Left colon (tissue), 2 donors: ENCODE data around the gene SCN2B. TPM values are rescaled to one million over a fixed set of nuclear protein-coding genes. Genes with fewer than 3 reads are reported as not detected.
"Not testable (repeated sequence)": the region's sequence is repeated elsewhere in the genome, so short reads cannot be mapped to it uniquely, and the experiment has no call there.

Source experiments
- ATAC-seq: fragments of 200-7000 bp; cut with Tn5 transposase; one replicate; pipeline ENCODE4 v1.9.1; 2020; ENCODE audit warnings: mild to moderate bottlenecking, moderate library complexity
- DNase-seq, 2 donors: peaks; one replicate each; pipeline ENCODE4 v3.0.0-alpha.2; 2020
- intact Hi-C, 2 donors: fragments of 100-400 bp; cut with DNase I in 1 of 2; cut with micrococcal nuclease in 1 of 2; formaldehyde crosslinking; loops; one replicate each; pipeline versions ENCODE4 v1.11.2 to v1.14.0; 2022; cut with DNase I, micrococcal nuclease
- total RNA-seq, 2 donors: library from RNA; stranded (reverse); fragmentation: NEBNext Ultra II Directional; extraction: Animal tissue kit (Norgen Biotek cat#: 25700); gene quantifications; one replicate each; pipeline ENCODE4 v1.2.1, GENCODE V29; 2021
- donor health status: DM: no; HTN: no; CAD: no.
- donor health status: DM: yes; HTN: yes; CAD: no.

SCN2B gene
- total RNA-seq, 2 donors from 2014 or later = 0.06 to 0.47 TPM

- ATAC-seq = no peak
- no peak for DNase-seq
- intact Hi-C loops = no loop called here
Measured at GRCh38 chr11:118211006-118211405, 34.6 kb upstream of the SCN2B start.

- DNase-seq (no peak), ATAC-seq (no peak)
- intact Hi-C loops = no loop called here
Measured at GRCh38 chr11:118210323-118210722, 33.9 kb upstream of the SCN2B start.

DNA sequence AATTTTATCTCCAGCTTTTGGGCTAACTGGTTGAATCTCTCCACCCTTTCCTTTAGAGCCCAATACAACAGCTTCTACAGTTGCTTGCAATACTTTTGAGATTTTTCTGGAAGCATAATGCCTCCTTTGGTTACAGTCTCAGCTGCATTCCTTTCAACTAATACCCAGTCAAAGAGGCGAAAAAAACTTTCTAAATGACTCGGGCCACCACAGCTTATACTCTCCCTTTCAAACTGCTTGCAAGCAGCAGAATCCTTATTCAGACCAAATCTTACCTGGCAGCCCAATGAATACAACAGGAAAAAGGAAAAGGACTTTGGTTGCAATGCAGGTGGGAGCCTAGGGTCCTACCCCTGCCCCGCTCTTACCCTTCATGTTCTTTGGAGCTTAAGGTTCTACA lies 32.6 kb upstream of the SCN2B start:
- DNase-seq (no peak), ATAC-seq (no peak)
- intact Hi-C loops = no loop called here

GRCh38 chr11:118207079-118207478 lies 30.6 kb upstream of the SCN2B start:
- ATAC-seq = no peak
- no peak for DNase-seq
- intact Hi-C loops = no loop called here

- ATAC-seq (peak; percentile 25), DNase-seq (no peak)
- intact Hi-C loops = no loop called here
Measured at GRCh38 chr11:118206391-118207031, 30.1 kb upstream of the SCN2B start.

GRCh38 chr11:118205606-118206378 lies 29.4 kb upstream of the SCN2B start:
- DNase-seq = no peak
- intact Hi-C loops = no loop called here
- no peak for ATAC-seq

GRCh38 chr11:118202599-118203422 lies 26.4 kb upstream of the SCN2B start:
- DNase-seq (peak; percentile 81 to 89), ATAC-seq (peak; percentile 95)
- intact Hi-C loops = no loop called here

DNA sequence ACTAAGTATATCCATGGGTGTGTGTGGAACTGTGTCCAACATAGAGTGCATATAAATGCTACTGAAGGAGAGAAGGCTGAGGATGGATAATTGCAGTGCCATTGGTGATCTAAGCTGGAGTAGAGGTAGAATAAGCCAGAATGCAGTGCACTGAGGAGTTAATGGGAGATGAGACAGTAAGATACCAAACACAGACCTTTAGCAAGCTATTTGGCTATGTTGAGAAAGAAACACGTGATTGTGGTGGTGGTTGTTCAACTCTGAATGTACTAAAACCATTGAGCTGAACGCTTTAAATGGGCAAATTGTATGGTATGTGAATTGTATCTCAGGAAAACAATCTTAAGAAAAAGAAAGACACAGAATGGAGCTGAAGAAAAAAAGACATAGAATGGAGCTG lies 25.5 kb upstream of the SCN2B start:
- ATAC-seq (no peak), DNase-seq (no peak)
- intact Hi-C loops = no loop called here

- DNase-seq (no peak), ATAC-seq (no peak)
- intact Hi-C loops = no loop called here
Measured at GRCh38 chr11:118200901-118201680, 24.7 kb upstream of the SCN2B start.

DNA sequence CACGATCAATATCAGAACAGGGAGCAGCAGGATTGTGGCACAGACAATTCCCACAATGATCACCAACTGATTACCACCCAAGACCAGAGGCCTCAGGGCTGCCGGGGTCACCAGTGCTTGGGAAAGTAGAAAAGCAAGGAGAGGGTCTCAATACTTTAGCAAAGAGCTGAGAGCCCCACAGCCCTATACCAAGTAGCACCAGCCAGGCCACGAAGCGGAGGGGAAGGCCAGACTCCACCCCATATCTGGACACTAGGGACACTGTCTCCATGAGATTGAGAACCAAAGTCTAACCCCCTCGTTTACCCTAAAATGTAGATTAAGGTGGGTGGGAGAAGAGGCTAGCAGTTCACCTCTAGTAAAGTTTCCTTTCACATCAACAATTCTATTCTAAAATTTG lies 24.1 kb upstream of the SCN2B start:
- DNase-seq (no peak), ATAC-seq (no peak)
- intact Hi-C loops = no loop called here

- no peak for DNase-seq
- intact Hi-C loops = loop anchor here in 1 of 2 donors (5.0 to 10.0 kb wide), 3 partner anchors 93 to 286 kb away; partner anchors contain the start of gene UBE4A
- no peak for ATAC-seq
Measured at GRCh38 chr11:118199135-118199534, 22.7 kb upstream of the SCN2B start.

DNA sequence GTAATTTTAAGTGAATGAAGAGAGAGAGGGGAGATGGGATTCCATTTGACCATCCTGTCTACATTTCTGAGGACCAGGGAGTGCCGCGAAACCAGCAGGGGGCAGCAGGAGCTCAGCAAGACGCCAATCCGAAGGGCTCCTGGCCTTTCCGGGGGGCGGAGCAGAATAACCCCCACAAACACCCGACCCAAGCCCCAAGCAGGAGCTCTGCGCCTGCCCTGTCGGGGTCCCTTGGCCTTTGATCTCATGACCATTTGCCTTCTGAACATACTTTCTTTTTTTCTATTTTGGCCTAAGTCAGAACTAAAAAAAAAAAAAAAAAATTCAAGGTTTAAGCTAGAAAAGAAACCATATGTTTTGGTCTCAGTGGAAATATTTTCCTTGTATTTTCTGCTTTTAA lies 21.9 kb upstream of the SCN2B start:
- intact Hi-C loops = loop anchor here in 1 of 2 donors (5.0 to 10.0 kb wide), 3 partner anchors 94 to 286 kb away; partner anchors contain the start of gene UBE4A
- peak; percentile 75 to 91 for DNase-seq
- peak; percentile 33 for ATAC-seq

DNA sequence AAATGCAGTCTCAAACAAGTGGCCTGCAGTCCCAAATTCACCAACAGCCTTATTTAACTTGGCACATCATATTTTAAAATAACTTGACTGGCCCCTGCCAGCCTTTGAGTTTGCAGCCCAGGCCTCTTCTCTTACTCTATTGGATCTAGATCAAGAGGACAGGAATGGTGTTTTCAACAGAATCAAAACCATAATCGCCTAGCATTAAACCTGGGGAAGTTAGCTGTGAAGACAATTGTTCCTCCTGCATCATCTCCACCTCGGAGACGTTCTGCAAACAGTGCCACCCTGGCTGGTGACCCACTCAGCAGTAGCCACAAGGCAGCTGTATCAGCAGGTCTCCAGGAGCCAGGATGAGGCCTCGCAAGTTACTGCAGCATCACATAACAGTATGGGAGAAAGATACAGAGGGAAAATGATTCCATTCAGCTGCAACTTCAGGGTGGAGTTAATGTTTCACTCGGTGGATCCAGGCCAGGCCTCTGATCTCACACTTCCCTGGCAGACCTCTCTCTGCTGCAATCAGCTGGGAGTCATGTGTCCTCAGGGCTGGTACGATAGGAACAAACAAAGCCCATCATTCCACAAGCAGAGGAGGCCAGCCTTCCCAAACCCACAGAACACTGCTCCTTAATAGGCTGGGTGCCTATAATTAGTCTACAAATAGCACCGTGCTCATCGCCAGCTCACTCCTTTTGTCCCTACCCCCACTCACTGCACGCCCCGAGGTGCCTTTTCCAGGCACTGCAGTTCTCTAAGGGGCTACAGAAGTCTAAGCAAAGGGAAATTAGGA lies 18.6 kb upstream of the SCN2B start:
- DNase-seq (peak; percentile 81 to 86), ATAC-seq (peak; percentile 98)
- intact Hi-C loops = loop anchor here in 1 of 2 donors (5.0 to 10.0 kb wide), 3 partner anchors 97 to 290 kb away; partner anchors contain the start of gene UBE4A

- intact Hi-C loops = loop anchor here in 1 of 2 donors (10.0 kb wide), 2 partner anchors 161 to 291 kb away; partner anchors contain the start of gene UBE4A
- no peak for DNase-seq
- ATAC-seq = no peak
Measured at GRCh38 chr11:118193910-118194566, 17.6 kb upstream of the SCN2B start.

- not testable (repeated sequence) for ATAC-seq, DNase-seq
- intact Hi-C loops = loop anchor here in 1 of 2 donors (10.0 kb wide), 2 partner anchors 162 to 292 kb away; partner anchors contain the start of gene UBE4A
Measured at GRCh38 chr11:118192817-118193216, 16.4 kb upstream of the SCN2B start.

DNA sequence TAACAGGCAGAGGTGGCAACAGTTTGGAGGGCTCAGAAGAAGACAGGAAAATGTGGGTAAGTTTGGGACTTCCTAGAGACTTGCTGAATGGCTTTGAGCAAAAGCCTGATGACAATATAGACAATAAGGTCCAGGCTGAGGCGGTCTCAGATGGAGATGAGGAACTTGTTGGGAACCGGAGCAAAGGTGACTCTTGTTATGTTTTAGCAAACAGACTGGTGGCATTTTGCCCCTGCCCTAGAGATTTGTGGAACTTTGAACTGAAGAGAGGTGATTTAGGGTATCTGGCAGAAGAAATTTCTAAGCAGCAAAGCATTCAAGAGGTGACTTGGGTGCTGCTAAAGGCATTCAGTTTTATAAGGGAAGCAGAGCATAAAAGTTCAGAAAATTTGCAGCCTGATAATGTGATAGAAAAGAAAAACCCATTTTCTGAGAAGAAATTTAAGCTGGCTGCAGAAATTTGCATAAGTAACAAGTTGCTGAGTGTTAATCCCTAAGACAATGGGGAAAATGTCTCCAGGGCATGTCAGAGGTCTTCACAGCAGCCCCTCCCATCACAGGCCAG lies 14.6 kb upstream of the SCN2B start:
- DNase-seq, ATAC-seq: not testable (repeated sequence)
- intact Hi-C loops = loop anchor here in 1 of 2 donors (10.0 kb wide), 2 partner anchors 164 to 294 kb away; partner anchors contain the start of gene UBE4A
